Keratinocyte (primary cell): ENCODE measurements around the gene SOX15. TPM values are rescaled to one million over a fixed set of nuclear protein-coding genes. Genes with fewer than 3 reads are reported as not detected.

Experiments
- DNase-seq: peaks from one replicate; pipeline ENCODE4 v3.0.0-alpha.2; 2011; ENCODE audit warnings: low read depth, missing footprints, low spot score
- FAIRE-seq: peaks from 2 replicates; lab custom pipeline; 2011; peaks lifted over from hg19 to GRCh38; lab: Jason Lieb, UNC
- H2AFZ ChIP-seq: 2 replicates; pipeline ENCODE4 v1.6.0; 2012; ENCODE audit warnings: low read length, control low read depth, inconsistent platforms; ENCODE audit not compliant: control insufficient read depth
- H3K27ac ChIP-seq: 2 replicates; pipeline ENCODE4 v1.5.1; 2011; ENCODE audit warnings: low read length; ENCODE audit not compliant: control insufficient read depth, insufficient read depth
- H3K27me3 ChIP-seq: 3 replicates; pipeline ENCODE4 v1.6.0; 2011; ENCODE audit warnings: low read length; ENCODE audit not compliant: control insufficient read depth, insufficient read depth; ENCODE audit errors: extremely low read depth
- H3K36me3 ChIP-seq, 2 experiments: 2 replicates in 1 of 2; 3 replicates in 1 of 2; pipeline ENCODE4 v1.5.1; 2011; ENCODE audit warnings: low read length in 2 of 2, mild to moderate bottlenecking in 1 of 2; ENCODE audit not compliant: control insufficient read depth in 2 of 2, insufficient read depth in 2 of 2; ENCODE audit errors: extremely low read depth in 1 of 2
- H3K4me1 ChIP-seq: 3 replicates; pipeline ENCODE4 v1.5.1; 2011; ENCODE audit warnings: low read length; ENCODE audit not compliant: control insufficient read depth, insufficient read depth; ENCODE audit errors: extremely low read depth
- H3K4me2 ChIP-seq: 3 replicates; pipeline ENCODE4 v1.6.0; 2011; ENCODE audit warnings: low read depth, low read length; ENCODE audit not compliant: control insufficient read depth, insufficient read depth; ENCODE audit errors: extremely low read depth
- H3K4me3 ChIP-seq, 3 experiments: fragments of 200-600 bp in 1 of 3; sonication (generic) in 1 of 3; 2 replicates in 2 of 3; 3 replicates in 1 of 3; pipeline ENCODE4 v1.5.1; 2011 to 2016; ENCODE audit warnings: low read length in 3 of 3, mild to moderate bottlenecking in 3 of 3, control low read depth in 2 of 3, inconsistent platforms in 1 of 3, low read depth in 1 of 3, mixed read lengths in 1 of 3, mixed run types in 1 of 3, moderate library complexity in 1 of 3; ENCODE audit not compliant: control insufficient read depth in 2 of 3, insufficient read depth in 2 of 3; ENCODE audit errors: extremely low read depth in 1 of 3
- H3K79me2 ChIP-seq: 2 replicates; pipeline ENCODE4 v1.6.0; 2012; ENCODE audit warnings: low read length; ENCODE audit not compliant: control insufficient read depth, insufficient read depth
- H3K9ac ChIP-seq: 3 replicates; pipeline ENCODE4 v1.6.0; 2011; ENCODE audit warnings: low read length; ENCODE audit not compliant: control insufficient read depth, insufficient read depth; ENCODE audit errors: extremely low read depth
- H3K9me1 ChIP-seq: 3 replicates; pipeline ENCODE4 v1.6.0; 2011; ENCODE audit warnings: low read length; ENCODE audit not compliant: control insufficient read depth, insufficient read depth; ENCODE audit errors: extremely low read depth
- H3K9me3 ChIP-seq: 2 replicates; pipeline ENCODE4 v1.5.1; 2012; ENCODE audit warnings: low read depth, low read length; ENCODE audit not compliant: control insufficient read depth
- H4K20me1 ChIP-seq: 3 replicates; pipeline ENCODE4 v1.6.0; 2011; ENCODE audit warnings: low read length; ENCODE audit not compliant: control insufficient read depth, insufficient read depth; ENCODE audit errors: extremely low read depth
- EZH2 ChIP-seq: IDR thresholded peaks from one replicate; pipeline ENCODE4 v1.6.1; 2012; ENCODE audit warnings: inconsistent platforms, mild to moderate bottlenecking, low read length, moderate library complexity
- dilution Hi-C: fragments of 300-500 bp; cut with MboI; formaldehyde crosslinking; loops from one replicate; pipeline ENCODE4 v1.7.0; 2020; ENCODE audit warnings: low sequenced_read_pairs; ENCODE audit not compliant: extremely low pct_ligation_motif_present
- polyA plus RNA-seq, 5 experiments: library from polyadenylated mRNA; depleted of rRNA in 3 of 5; stranded (reverse) in 3 of 5; stranded (forward) in 1 of 5; unstranded in 1 of 5; fragments of >200 nt; gene quantifications; 1 replicate in 1 of 5; 2 replicates in 3 of 5; 3 replicates in 1 of 5; pipeline versions ENCODE4 v1.2.1 to v1.2.3, GENCODE V29; 2011 to 2012; ENCODE audit warnings: missing spikeins in 2 of 5, low read depth in 1 of 5, low replicate concordance in 1 of 5
- TF ChIP-seq, protein P1 (sequence below), 3 experiments: IDR thresholded peaks in 1 of 3; conservative IDR thresholded peaks in 1 of 3; optimal IDR thresholded peaks in 1 of 3; 2 replicates in 2 of 3; 3 replicates in 1 of 3; pipeline versions ENCODE3 to v1.5.1; 2011; ENCODE audit warnings: low read length in 3 of 3, mild to moderate bottlenecking in 3 of 3, moderate library complexity in 2 of 3, control low read depth in 1 of 3, inconsistent platforms in 1 of 3; ENCODE audit not compliant: insufficient read depth in 2 of 3; ENCODE audit errors: extremely low read depth in 1 of 3

Gene SOX15
- polyA plus RNA-seq, 1 donor (not counting 4 experiments of a cell fraction or from before 2014, with no cell fraction given) = 86.2 TPM

DNA sequence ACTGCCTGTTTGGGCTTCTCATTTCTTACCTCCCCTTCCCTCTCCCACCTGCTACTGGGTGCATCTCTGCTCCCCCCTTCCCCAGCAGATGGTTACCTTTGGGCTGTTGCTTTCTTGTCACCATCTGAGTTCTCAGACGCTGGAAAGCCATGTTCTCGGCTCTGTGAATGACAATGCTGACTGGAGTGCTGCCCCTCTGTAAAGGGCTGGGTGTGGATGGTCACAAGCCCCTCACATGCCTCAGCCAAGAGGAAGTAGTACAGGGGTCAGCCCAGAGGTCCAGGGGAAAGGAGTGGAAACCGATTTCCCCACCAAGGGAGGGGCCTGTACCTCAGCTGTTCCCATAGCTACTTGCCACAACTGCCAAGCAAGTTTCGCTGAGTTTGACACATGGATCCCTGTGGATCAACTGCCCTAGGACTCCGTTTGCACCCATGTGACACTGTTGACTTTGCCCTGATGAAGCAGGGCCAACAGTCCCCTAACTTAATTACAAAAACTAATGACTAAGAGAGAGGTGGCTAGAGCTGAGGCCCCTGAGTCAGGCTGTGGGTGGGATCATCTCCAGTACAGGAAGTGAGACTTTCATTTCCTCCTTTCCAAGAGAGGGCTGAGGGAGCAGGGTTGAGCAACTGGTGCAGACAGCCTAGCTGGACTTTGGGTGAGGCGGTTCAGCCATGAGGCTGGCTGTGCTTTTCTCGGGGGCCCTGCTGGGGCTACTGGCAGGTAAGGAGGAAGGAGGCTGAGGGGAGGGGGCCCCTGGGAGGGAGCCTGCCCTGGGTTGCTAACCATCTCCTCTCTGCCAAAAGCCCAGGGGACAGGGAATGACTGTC, 10.7 kb downstream of the SOX15 start, which contains the start of gene CD68:
Gene CD68, plus strand, starts transcription at position 638 of the 833 bp plus-strand sequence. Its CDS starts 40 bp downstream, at position 678.
- H3K4me2 ChIP-seq = peak within 1 kb of the TSS; percentile 46
- peak; percentile 86 for FAIRE-seq
- dilution Hi-C loops = no loop called here
- peaks cover 40% of the 10 kb centered on the region for H3K79me2 ChIP-seq
- H3K27ac ChIP-seq = peak within 1 kb of the TSS; percentile 82
- DNase-seq = no peak
- peaks cover 57% of the 10 kb centered on the region for H3K4me1 ChIP-seq
- peaks cover 3% of the 10 kb centered on the region for H3K9me1 ChIP-seq
- TF ChIP-seq EZH2 = no peak
- TF ChIP-seq, protein P1, sequence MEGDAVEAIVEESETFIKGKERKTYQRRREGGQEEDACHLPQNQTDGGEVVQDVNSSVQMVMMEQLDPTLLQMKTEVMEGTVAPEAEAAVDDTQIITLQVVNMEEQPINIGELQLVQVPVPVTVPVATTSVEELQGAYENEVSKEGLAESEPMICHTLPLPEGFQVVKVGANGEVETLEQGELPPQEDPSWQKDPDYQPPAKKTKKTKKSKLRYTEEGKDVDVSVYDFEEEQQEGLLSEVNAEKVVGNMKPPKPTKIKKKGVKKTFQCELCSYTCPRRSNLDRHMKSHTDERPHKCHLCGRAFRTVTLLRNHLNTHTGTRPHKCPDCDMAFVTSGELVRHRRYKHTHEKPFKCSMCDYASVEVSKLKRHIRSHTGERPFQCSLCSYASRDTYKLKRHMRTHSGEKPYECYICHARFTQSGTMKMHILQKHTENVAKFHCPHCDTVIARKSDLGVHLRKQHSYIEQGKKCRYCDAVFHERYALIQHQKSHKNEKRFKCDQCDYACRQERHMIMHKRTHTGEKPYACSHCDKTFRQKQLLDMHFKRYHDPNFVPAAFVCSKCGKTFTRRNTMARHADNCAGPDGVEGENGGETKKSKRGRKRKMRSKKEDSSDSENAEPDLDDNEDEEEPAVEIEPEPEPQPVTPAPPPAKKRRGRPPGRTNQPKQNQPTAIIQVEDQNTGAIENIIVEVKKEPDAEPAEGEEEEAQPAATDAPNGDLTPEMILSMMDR (optimal IDR thresholded peaks at IDR 0.05 in 1 of 3, IDR thresholded peaks at IDR 0.05 in 1 of 3, conservative IDR thresholded peaks at IDR 0.05 in 1 of 3; ENCODE audit: extremely low read depth in 1 of 3, insufficient read depth in 2 of 3, low read length in 3 of 3) = no peak
- H2AFZ ChIP-seq = no peak within 1 kb of the TSS
- H3K27me3 ChIP-seq = no peaks in the 10 kb centered on the region
- H3K4me3 ChIP-seq = no peak within 1 kb of the TSS
- H3K9ac ChIP-seq = peak within 1 kb of the TSS; percentile 55
- H3K9me3 ChIP-seq = no peaks in the 10 kb centered on the region
- H3K36me3 ChIP-seq = peaks cover 27 to 51% of the 10 kb centered on the region in 2 experiments
- peaks cover 49% of the 10 kb centered on the region for H4K20me1 ChIP-seq

DNA sequence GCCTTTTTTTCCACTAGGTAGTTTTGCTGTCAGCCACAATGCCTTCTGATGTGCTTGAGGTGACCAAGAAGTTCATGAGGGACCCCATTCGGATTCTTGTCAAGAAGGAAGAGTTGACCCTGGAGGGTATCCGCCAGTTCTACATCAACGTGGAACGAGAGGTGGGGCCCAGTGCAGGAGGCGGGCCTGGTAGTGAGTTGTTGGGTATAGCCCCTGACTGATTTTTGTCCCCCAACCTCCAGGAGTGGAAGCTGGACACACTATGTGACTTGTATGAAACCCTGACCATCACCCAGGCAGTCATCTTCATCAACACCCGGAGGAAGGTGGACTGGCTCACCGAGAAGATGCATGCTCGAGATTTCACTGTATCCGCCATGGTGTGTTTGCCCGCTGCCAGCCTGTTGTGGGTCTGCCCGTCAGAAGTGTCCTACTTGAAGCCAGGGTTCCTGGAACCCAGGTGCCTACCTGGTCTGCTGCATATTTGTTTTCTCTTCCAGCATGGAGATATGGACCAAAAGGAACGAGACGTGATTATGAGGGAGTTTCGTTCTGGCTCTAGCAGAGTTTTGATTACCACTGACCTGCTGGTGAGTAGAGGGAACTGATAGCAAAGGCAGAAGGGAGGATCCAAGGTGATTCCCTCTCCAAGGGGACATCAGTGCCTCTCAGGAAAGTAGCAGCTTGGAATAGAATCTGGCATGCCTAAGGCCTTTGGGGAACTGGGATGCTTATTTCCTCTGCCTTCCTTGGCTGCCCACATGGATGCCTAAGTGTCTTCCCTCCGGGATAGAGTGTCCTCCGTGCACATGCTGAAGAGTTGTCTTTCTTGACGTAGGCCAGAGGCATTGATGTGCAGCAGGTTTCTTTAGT, 12.3 kb downstream of the SOX15 start:
- H3K36me3 ChIP-seq = peaks cover 30 to 56% of the 10 kb centered on the region in 2 experiments
- H3K4me1 ChIP-seq = peaks cover 52% of the 10 kb centered on the region
- FAIRE-seq = no peak
- no peak overlapping the region for H3K27ac ChIP-seq
- H3K4me3 ChIP-seq = no peak overlapping the region
- no peak for DNase-seq
- peaks cover 54% of the 10 kb centered on the region for H4K20me1 ChIP-seq
- H3K4me2 ChIP-seq = no peak overlapping the region
- TF ChIP-seq, protein P1 (optimal IDR thresholded peaks at IDR 0.05 in 1 of 3, IDR thresholded peaks at IDR 0.05 in 1 of 3, conservative IDR thresholded peaks at IDR 0.05 in 1 of 3; ENCODE audit: extremely low read depth in 1 of 3, insufficient read depth in 2 of 3, low read length in 3 of 3) = no peak
- TF ChIP-seq EZH2 = no peak
- dilution Hi-C loops = no loop called here
- H3K27me3 ChIP-seq = no peaks in the 10 kb centered on the region
- no peak overlapping the region for H3K9ac ChIP-seq
- peaks cover 56% of the 10 kb centered on the region for H3K79me2 ChIP-seq
- no peak overlapping the region for H2AFZ ChIP-seq
- H3K9me3 ChIP-seq = no peaks in the 10 kb centered on the region
- H3K9me1 ChIP-seq = peaks cover 3% of the 10 kb centered on the region
